H1 (cell line): ENCODE measurements around the gene ALDH3A1. TPM values are rescaled to one million over a fixed set of nuclear protein-coding genes. Genes with fewer than 3 reads are reported as not detected.

Source experiments
- CTCF ChIA-PET: fragments of 300-600 bp; sonication (Branson Sonifier 250); formaldehyde crosslinking; loops from one replicate; lab custom pipeline; 2021; ENCODE audit not compliant: partially characterized antibody; lab: Charles Lee
- POLR2A ChIA-PET: fragments of 300-600 bp; sonication (Branson Sonifier 250); formaldehyde crosslinking; loops from one replicate; lab custom pipeline; 2021; ENCODE audit warnings: inconsistent platforms; ENCODE audit not compliant: partially characterized antibody; lab: Charles Lee
- DNase-seq, 2 experiments: peaks; one replicate each; pipeline versions ENCODE4 v3.0.0 to v3.0.0-alpha.2; 2010 to 2022; ENCODE audit warnings: low spot score in 2 of 2, low read depth in 1 of 2, mixed read lengths in 1 of 2
- FAIRE-seq: peaks from 2 replicates; lab custom pipeline; 2011; peaks lifted over from hg19 to GRCh38; lab: Jason Lieb, UNC
- H2AFZ ChIP-seq: 2 replicates; pipeline ENCODE4 v1.8.1; 2012; ENCODE audit warnings: low read length, inconsistent platforms
- H2AK5ac ChIP-seq: 2 replicates; pipeline ENCODE4 v1.6.1; 2013; ENCODE audit warnings: low read depth, low read length
- H2BK120ac ChIP-seq: replicated peaks from 2 replicates; pipeline ENCODE3; 2013; ENCODE audit warnings: low read depth, low read length, inconsistent platforms
- H2BK12ac ChIP-seq: 2 replicates; pipeline ENCODE4 v1.6.1; 2013; ENCODE audit warnings: low read depth, low read length
- H2BK15ac ChIP-seq: 2 replicates; pipeline ENCODE4 v1.6.1; 2013; ENCODE audit warnings: low read length
- H2BK20ac ChIP-seq: 2 replicates; pipeline ENCODE4 v1.6.1; 2013; ENCODE audit warnings: low read length
- H2BK5ac ChIP-seq: 2 replicates; pipeline ENCODE4 v1.6.1; 2013; ENCODE audit warnings: low read depth, low read length
- H3K14ac ChIP-seq: 2 replicates; pipeline ENCODE4 v1.6.1; 2013; ENCODE audit warnings: inconsistent platforms; ENCODE audit not compliant: insufficient read length
- H3K18ac ChIP-seq: 2 replicates; pipeline ENCODE4 v1.6.1; 2013; ENCODE audit warnings: low read length; ENCODE audit errors: extremely low read depth
- H3K23ac ChIP-seq: 2 replicates; pipeline ENCODE4 v1.6.1; 2013; ENCODE audit warnings: inconsistent platforms; ENCODE audit not compliant: insufficient read length
- H3K23me2 ChIP-seq: 2 replicates; pipeline ENCODE4 v1.6.1; 2013; ENCODE audit warnings: low read depth, low read length
- H3K27ac ChIP-seq: 2 replicates; pipeline ENCODE4 v1.6.1; 2011; ENCODE audit warnings: low read depth, low read length, inconsistent platforms
- H3K27me3 ChIP-seq, 4 experiments: replicated peaks in 1 of 4; 1 replicate in 1 of 4; 2 replicates in 3 of 4; pipeline versions ENCODE4 v1.6.1 to v1.8.1; 2011 to 2013; ENCODE audit warnings: low read length in 3 of 4, mild to moderate bottlenecking in 3 of 4, inconsistent platforms in 2 of 4, mixed read lengths in 2 of 4, moderate library complexity in 1 of 4; ENCODE audit not compliant: control insufficient read depth in 3 of 4, insufficient read depth in 3 of 4; ENCODE audit errors: extremely low read depth in 1 of 4
- H3K36me3 ChIP-seq, 4 experiments: 2 replicates each; pipeline versions ENCODE4 v1.6.1 to v1.8.1; 2011 to 2013; ENCODE audit warnings: mild to moderate bottlenecking in 4 of 4, low read length in 3 of 4, moderate library complexity in 2 of 4, control low read depth in 1 of 4, inconsistent platforms in 1 of 4; ENCODE audit not compliant: insufficient read depth in 4 of 4, control insufficient read depth in 2 of 4
- H3K4ac ChIP-seq: replicated peaks from 2 replicates; pipeline ENCODE3; 2013; ENCODE audit warnings: low read length, low read depth, mixed read lengths, inconsistent platforms; ENCODE audit not compliant: insufficient read length
- H3K4me1 ChIP-seq, 4 experiments: replicated peaks in 1 of 4; 1 replicate in 1 of 4; 2 replicates in 3 of 4; pipeline versions ENCODE4 v1.6.1 to v1.8.1; 2011 to 2013; ENCODE audit warnings: low read length in 3 of 4, inconsistent platforms in 2 of 4, mixed read lengths in 1 of 4; ENCODE audit not compliant: insufficient read depth in 4 of 4, control insufficient read depth in 3 of 4
- H3K4me2 ChIP-seq, 2 experiments: 2 replicates each; pipeline versions ENCODE4 v1.6.1 to v1.8.1; 2011 to 2013; ENCODE audit warnings: low read depth in 2 of 2, low read length in 2 of 2, control low read depth in 1 of 2, inconsistent platforms in 1 of 2, mild to moderate bottlenecking in 1 of 2; ENCODE audit not compliant: insufficient read depth in 1 of 2
- H3K4me3 ChIP-seq, 4 experiments: fragments of 200-600, 300-600 bp in 1 of 4; sonication (generic), shearing (Covaris generic), sonication (Bioruptor Twin) in 1 of 4; 2 replicates each; pipeline versions ENCODE4 v1.5.1 to v1.8.1; 2011 to 2016; ENCODE audit warnings: low read length in 4 of 4, low read depth in 3 of 4, control low read depth in 2 of 4, inconsistent platforms in 2 of 4, mild to moderate bottlenecking in 2 of 4, mixed read lengths in 1 of 4, moderate library complexity in 1 of 4; ENCODE audit not compliant: insufficient read depth in 2 of 4; ENCODE audit errors: extremely low read depth in 1 of 4
- H3K56ac ChIP-seq: replicated peaks from 2 replicates; pipeline ENCODE3; 2013; ENCODE audit warnings: low read depth, mild to moderate bottlenecking, mixed read lengths, low read length, inconsistent platforms; ENCODE audit not compliant: insufficient read length
- H3K79me1 ChIP-seq: 2 replicates; pipeline ENCODE4 v1.6.1; 2013; ENCODE audit warnings: low read depth, low read length, control low read depth
- H3K79me2 ChIP-seq, 2 experiments: 2 replicates each; pipeline versions ENCODE4 v1.6.1 to v1.8.1; 2012 to 2013; ENCODE audit warnings: low read length in 2 of 2, mild to moderate bottlenecking in 2 of 2, inconsistent platforms in 1 of 2; ENCODE audit not compliant: insufficient read depth in 2 of 2, control insufficient read depth in 1 of 2
- H3K9ac ChIP-seq, 4 experiments: replicated peaks in 1 of 4; 1 replicate in 1 of 4; 2 replicates in 3 of 4; pipeline versions ENCODE4 v1.6.1 to v1.8.1; 2011 to 2013; ENCODE audit warnings: low read depth in 3 of 4, low read length in 3 of 4, control low read depth in 2 of 4, mild to moderate bottlenecking in 2 of 4, moderate library complexity in 2 of 4, inconsistent platforms in 1 of 4; ENCODE audit errors: extremely low read depth in 1 of 4
- H3K9me3 ChIP-seq, 2 experiments: 2 replicates each; pipeline versions ENCODE4 v1.6.1 to v1.8.1; 2012 to 2013; ENCODE audit warnings: mild to moderate bottlenecking in 2 of 2, moderate library complexity in 2 of 2, control low read depth in 1 of 2, inconsistent platforms in 1 of 2, low read depth in 1 of 2, low read length in 1 of 2, mixed read lengths in 1 of 2; ENCODE audit not compliant: insufficient read depth in 2 of 2
- H4K20me1 ChIP-seq, 2 experiments: replicated peaks in 1 of 2; 2 replicates each; pipeline versions ENCODE3 to v1.8.1; 2011 to 2013; ENCODE audit warnings: inconsistent platforms in 2 of 2, low read length in 2 of 2, mild to moderate bottlenecking in 1 of 2; ENCODE audit not compliant: insufficient read depth in 2 of 2, control insufficient read depth in 1 of 2
- H4K5ac ChIP-seq: 2 replicates; pipeline ENCODE4 v1.6.1; 2013; ENCODE audit warnings: low read length, low read depth, mixed read lengths, inconsistent platforms; ENCODE audit not compliant: insufficient read length
- H4K8ac ChIP-seq: 2 replicates; pipeline ENCODE4 v1.8.0; 2013; ENCODE audit warnings: mild to moderate bottlenecking, moderate library complexity, low read length, inconsistent platforms; ENCODE audit not compliant: insufficient read depth; ENCODE audit errors: extremely low read depth
- H4K91ac ChIP-seq: replicated peaks from 2 replicates; pipeline ENCODE3; 2013; ENCODE audit warnings: low read length, mixed read lengths, inconsistent platforms; ENCODE audit not compliant: insufficient read length
- BCL11A ChIP-seq, 2 experiments: IDR thresholded peaks; one replicate each; pipeline ENCODE4 v1.6.1; 2011; ENCODE audit warnings: low read depth in 2 of 2, low read length in 2 of 2, mild to moderate bottlenecking in 2 of 2
- CREB1 ChIP-seq: IDR thresholded peaks from 2 replicates; pipeline ENCODE4 v1.6.1; 2012; ENCODE audit warnings: inconsistent platforms
- EP300 ChIP-seq, 2 experiments: IDR thresholded peaks; 1 replicate in 1 of 2; 2 replicates in 1 of 2; pipeline ENCODE4 v1.6.1; 2011 to 2012; ENCODE audit warnings: low read depth in 2 of 2, low read length in 2 of 2, mild to moderate bottlenecking in 2 of 2, borderline replicate concordance in 1 of 2, inconsistent platforms in 1 of 2, moderate library complexity in 1 of 2
- FOSL1 ChIP-seq: IDR thresholded peaks from 2 replicates; pipeline ENCODE4 v1.6.1; 2011; ENCODE audit warnings: mild to moderate bottlenecking, low read depth, low read length, moderate library complexity; ENCODE audit not compliant: insufficient read depth
- SIN3A ChIP-seq, 2 experiments: IDR thresholded peaks in 1 of 2; conservative IDR thresholded peaks in 1 of 2; 2 replicates each; pipeline ENCODE4 v1.6.1; 2011 to 2012; ENCODE audit warnings: low read length in 2 of 2, improper control_type of control experiment in 1 of 2, low read depth in 1 of 2, mild to moderate bottlenecking in 1 of 2
- WGBS, 2 experiments: shearing (Covaris generic) in 1 of 2; methylation state at CpG; one replicate each; pipeline versions ENCODE4 v1.1.6 to v1.1.7; 2013 to 2015; ENCODE audit warnings: low lambda C conversion rate in 2 of 2, mixed read lengths in 2 of 2, inconsistent platforms in 1 of 2, low coverage in 1 of 2, missing lambda C conversion rate in 1 of 2; ENCODE audit not compliant: insufficient replicate concordance in 2 of 2, insufficient coverage in 1 of 2, insufficient read length in 1 of 2; ENCODE audit errors: extremely low coverage in 1 of 2, missing lambda C conversion rate in 1 of 2; 5-methylcytosine and 5-hydroxymethylcytosine counted together
- polyA plus RNA-seq, 7 experiments: library from polyadenylated mRNA; depleted of rRNA in 3 of 7; stranded (reverse) in 5 of 7; unstranded in 2 of 7; fragments of >200 nt in 5 of 7; fragments of 200-250 nt in 2 of 7; gene quantifications; 1 replicate in 5 of 7; 2 replicates in 1 of 7; 4 replicates in 1 of 7; pipeline versions ENCODE4 v1.2.1 to v1.2.3, GENCODE V29; 2011 to 2013; ENCODE audit warnings: missing spikeins in 2 of 7, mixed read lengths in 2 of 7
- total RNA-seq: library from RNA; stranded (reverse); fragmentation: NEBNext Ultra II Directional; extraction: Animal tissue kit (Norgen Biotek cat#: 25700); gene quantifications from 2 replicates; pipeline ENCODE4 v1.2.1, GENCODE V29; 2021
- TF ChIP-seq, protein P1 (sequence below): IDR thresholded peaks from 2 replicates; pipeline ENCODE4 v1.6.1; 2012; ENCODE audit warnings: inconsistent platforms
- TF ChIP-seq, protein P2 (sequence below): IDR thresholded peaks from 2 replicates; pipeline ENCODE4 v1.6.1; 2011; ENCODE audit warnings: low read length, improper control_type of control experiment

Gene ALDH3A1
- total and polyA plus RNA-seq, 2 of the 8 experiments (the other 6 are each of a cell fraction or from before 2014, with no cell fraction given), result 0.37 to 1.4 TPM

DNA sequence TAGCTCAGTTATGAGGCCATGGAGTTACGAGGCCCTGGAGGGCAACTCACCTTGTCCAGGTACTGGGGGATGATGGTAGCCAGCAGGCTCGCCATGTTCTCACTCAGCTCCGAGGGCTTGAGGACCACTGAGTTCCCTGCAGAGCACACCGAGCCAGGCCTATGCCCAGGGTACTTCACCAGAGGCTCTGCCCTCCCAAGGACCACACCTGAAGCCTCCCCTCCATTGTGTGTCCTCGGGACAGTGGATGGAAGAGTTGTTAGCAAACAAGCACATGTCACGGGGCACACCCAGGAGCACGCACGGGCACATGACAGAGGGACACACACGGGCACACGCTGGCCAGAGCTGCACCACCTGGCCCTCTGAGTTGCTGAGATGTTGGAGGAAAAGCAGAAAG, 5.6 kb downstream of the ALDH3A1 start:
- Histone ChIP-seq H3K27ac (no peak overlapping the region), H2BK20ac (no peak overlapping the region), H3K14ac (no peak overlapping the region), H3K36me3 (no peaks in the 10 kb centered on the region), H2AK5ac (no peak overlapping the region), H3K9ac (no peak overlapping the region), H4K20me1 (no peaks in the 10 kb centered on the region), H2BK12ac (no peak overlapping the region), H3K4me1 (peaks cover 0 to 9% (median 5%) of the 10 kb centered on the region in 4 experiments; a peak in 5 of 7 replicates), H2BK120ac (no peak overlapping the region), H3K56ac (no peak overlapping the region), H3K18ac (no peak overlapping the region), H4K8ac (no peak overlapping the region), H3K9me3 (no peaks in the 10 kb centered on the region), H3K23me2 (peaks cover 4% of the 10 kb centered on the region; the same call in 1 of the 2 replicates), H3K4me2 (no peak overlapping the region), H3K79me1 (no peaks in the 10 kb centered on the region), H4K5ac (no peak overlapping the region), H3K4me3 (no peak overlapping the region), H3K79me2 (no peaks in the 10 kb centered on the region), H3K23ac (no peak overlapping the region), H4K91ac (no peak overlapping the region), H2AFZ (no peak overlapping the region), H2BK15ac (no peak overlapping the region), H3K27me3 (peaks cover 0 to 6% (median 1%) of the 10 kb centered on the region in 4 experiments; a peak in 4 of 7 replicates), H2BK5ac (no peak overlapping the region), H3K4ac (no peak overlapping the region)
- FAIRE-seq (no peak), DNase-seq (no peak)
- WGBS, 2 experiments, result 85% methylated on average over 10 of the region's 10 CpGs; no CpG with 5 or more reads in 1 of the 2 experiments
- TF ChIP-seq EP300 (IDR thresholded peaks at IDR 0.05; ENCODE audit: borderline replicate concordance in 1 of 2, low read depth in 2 of 2, low read length in 2 of 2) (no peak), SIN3A (conservative IDR thresholded peaks at IDR 0.05 in 1 of 2, IDR thresholded peaks at IDR 0.05 in 1 of 2; ENCODE audit: low read depth in 1 of 2, low read length in 2 of 2) (no peak), BCL11A (IDR thresholded peaks at IDR 0.05; ENCODE audit: low read depth in 2 of 2, low read length in 2 of 2) (no peak), CREB1 (no peak), FOSL1 (no peak)
- TF ChIP-seq, protein P1, sequence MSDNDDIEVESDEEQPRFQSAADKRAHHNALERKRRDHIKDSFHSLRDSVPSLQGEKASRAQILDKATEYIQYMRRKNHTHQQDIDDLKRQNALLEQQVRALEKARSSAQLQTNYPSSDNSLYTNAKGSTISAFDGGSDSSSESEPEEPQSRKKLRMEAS, result no peak
- TF ChIP-seq, protein P2, sequence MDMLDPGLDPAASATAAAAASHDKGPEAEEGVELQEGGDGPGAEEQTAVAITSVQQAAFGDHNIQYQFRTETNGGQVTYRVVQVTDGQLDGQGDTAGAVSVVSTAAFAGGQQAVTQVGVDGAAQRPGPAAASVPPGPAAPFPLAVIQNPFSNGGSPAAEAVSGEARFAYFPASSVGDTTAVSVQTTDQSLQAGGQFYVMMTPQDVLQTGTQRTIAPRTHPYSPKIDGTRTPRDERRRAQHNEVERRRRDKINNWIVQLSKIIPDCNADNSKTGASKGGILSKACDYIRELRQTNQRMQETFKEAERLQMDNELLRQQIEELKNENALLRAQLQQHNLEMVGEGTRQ, result no peak
- ChIA-PET POLR2A (no interaction called here), CTCF (interaction anchor here (0.8 to 5.4 kb wide), 13 partner anchors 8 to 213 kb away, joined by 3 to 44 read pairs (median 3); no protein-coding TSS in a partner anchor)
